Caco-2 (cell line): ENCODE data around the gene CCL13. TPM values are rescaled to one million over a fixed set of nuclear protein-coding genes. Genes with fewer than 3 reads are reported as not detected.

Experiments used
- Bru-seq: library from RNA; stranded (reverse); fragments of 400-500 nt; gene quantifications from one replicate; lab custom pipeline; 2021; lab: Mats Ljungman, UMichigan
- BruChase-seq, 2 experiments: library from RNA; stranded (reverse); fragments of 400-500 nt; gene quantifications; one replicate each; lab custom pipeline; 2021; lab: Mats Ljungman, UMichigan
- BruUV-seq: library from RNA; stranded (reverse); fragments of 400-500 nt; replicated peaks from 2 replicates; lab custom pipeline; 2021; lab: Mats Ljungman, UMichigan
- CTCF ChIA-PET: fragments of 300-600 bp; sonication (Branson Sonifier 250); formaldehyde crosslinking; loops from one replicate; lab custom pipeline; 2022; ENCODE audit warnings: antibody characterized with exemption; lab: Charles Lee
- POLR2A ChIA-PET: fragments of 300-600 bp; sonication (Branson Sonifier 250); formaldehyde crosslinking; loops from one replicate; lab custom pipeline; 2022; ENCODE audit warnings: antibody characterized with exemption; lab: Charles Lee
- DNase-seq, 2 experiments: peaks; one replicate each; pipeline versions ENCODE4 v3.0.0 to v3.0.0-alpha.2; 2020 to 2022
- H3K27me3 ChIP-seq: replicated peaks from 2 replicates; pipeline ENCODE4 v1.6.0; 2011; ENCODE audit warnings: low read length; ENCODE audit not compliant: control insufficient read depth, insufficient read depth
- H3K36me3 ChIP-seq: 2 replicates; pipeline ENCODE4 v1.5.1; 2011; ENCODE audit warnings: low read length; ENCODE audit not compliant: control insufficient read depth, insufficient read depth
- H3K4me1 ChIP-seq: fragments of 250-450 bp; sonication (Bioruptor Pico); 2 replicates; pipeline ENCODE4 v1.5.1; 2020; ENCODE audit warnings: mild to moderate bottlenecking
- H3K4me3 ChIP-seq: 2 replicates; pipeline ENCODE4 v1.5.1; 2011; ENCODE audit warnings: low read depth, mild to moderate bottlenecking, control low read depth, low read length
- H3K9me3 ChIP-seq: fragments of 250-450 bp; sonication (Bioruptor Pico); 2 replicates; pipeline ENCODE4 v1.5.1; 2020; ENCODE audit warnings: mild to moderate bottlenecking, moderate library complexity
- H3K27ac Mint-ChIP-seq: one replicate; pipeline ENCODE4 v1.8.0; 2022; ENCODE audit warnings: mixed read lengths; ENCODE audit not compliant: unreplicated experiment
- H3K27me3 Mint-ChIP-seq: one replicate; pipeline ENCODE4 v1.8.0; 2022; ENCODE audit warnings: mixed read lengths; ENCODE audit not compliant: insufficient read depth, unreplicated experiment
- H3K36me3 Mint-ChIP-seq: one replicate; pipeline ENCODE4 v1.8.0; 2022; ENCODE audit warnings: mild to moderate bottlenecking, mixed read lengths; ENCODE audit not compliant: insufficient read depth, unreplicated experiment
- H3K4me1 Mint-ChIP-seq: one replicate; pipeline ENCODE4 v1.8.0; 2022; ENCODE audit warnings: low read depth, mixed read lengths; ENCODE audit not compliant: unreplicated experiment
- H3K4me3 Mint-ChIP-seq: one replicate; pipeline ENCODE4 v1.8.0; 2022; ENCODE audit warnings: mild to moderate bottlenecking, moderate library complexity, mixed read lengths; ENCODE audit not compliant: unreplicated experiment
- H3K9me3 Mint-ChIP-seq: one replicate; pipeline ENCODE4 v1.8.0; 2022; ENCODE audit warnings: mixed read lengths; ENCODE audit not compliant: unreplicated experiment
- CTCF ChIP-seq, 2 experiments: fragments of 200-600 bp in 1 of 2; IDR thresholded peaks; 1 replicate in 1 of 2; 2 replicates in 1 of 2; pipeline versions ENCODE4 v1.5.1 to v1.8.0; 2011 to 2022; ENCODE audit warnings: antibody characterized with exemption in 1 of 2, control low read depth in 1 of 2, inconsistent platforms in 1 of 2, low read depth in 1 of 2, low read length in 1 of 2, mild to moderate bottlenecking in 1 of 2, moderate library complexity in 1 of 2; ENCODE audit not compliant: insufficient read depth in 1 of 2, severe bottlenecking in 1 of 2, unreplicated experiment in 1 of 2
- intact Hi-C: fragments of 100-400 bp; cut with micrococcal nuclease; formaldehyde crosslinking; loops from one replicate; pipeline ENCODE4 v1.10.0; 2022; ENCODE audit not compliant: unreplicated experiment
- long read RNA-seq: library from polyadenylated mRNA; stranded (forward); transcript quantifications from one replicate; pipeline ENCODE4 v2.0.0, GENCODE V29; 2022
- total RNA-seq: library from RNA; stranded (reverse); gene quantifications from 2 replicates; pipeline ENCODE4 v1.2.3, GENCODE V29; 2022

Gene CCL13
- not detected in 2 replicates for total RNA-seq
- Bru-seq, nascent RNA, result not detected
- BruChase-seq, experiment 1, labeled RNA remaining after a 2-hour chase, result not detected
- BruChase-seq, experiment 2, labeled RNA remaining after a 6-hour chase, result not detected
- long read RNA-seq, result 0 reads

- POLR2A ChIA-PET, result no interaction called here
- Histone ChIP-seq H3K36me3 (no peaks in the 10 kb centered on the region), H3K9me3 (no peaks in the 10 kb centered on the region), H3K4me1 (peaks cover 10% of the 10 kb centered on the region; the same call in 1 of the 2 replicates), H3K27me3 (no peaks in the 10 kb centered on the region), H3K4me3 (no peak within 1 kb of the TSS)
- H3K27me3 Mint-ChIP-seq, result no peaks in the 10 kb centered on the region
- no peak for TF ChIP-seq CTCF (IDR thresholded peaks at IDR 0.05; ENCODE audit: insufficient read depth in 1 of 2, low read depth in 1 of 2, low read length in 1 of 2, severe bottlenecking in 1 of 2, unreplicated experiment in 1 of 2)
- H3K36me3 Mint-ChIP-seq, result no peaks in the 10 kb centered on the region
- CTCF ChIA-PET, result interaction anchor here (0.9 kb wide), 1 partner anchor 156 kb away, joined by 3 read pairs; no protein-coding TSS in a partner anchor
- no peak within 1 kb of the TSS for H3K4me3 Mint-ChIP-seq
- no TSS peak for BruUV-seq
- DNase-seq, result no peak
- H3K9me3 Mint-ChIP-seq, result no peaks in the 10 kb centered on the region
- peaks cover 5% of the 10 kb centered on the region for H3K4me1 Mint-ChIP-seq
- intact Hi-C loops, result no loop called here
- H3K27ac Mint-ChIP-seq, result no peak within 1 kb of the TSS
Observed at GRCh38 chr17:34356194-34356593, at the start of gene CCL13. Gene CCL13 (plus strand): TSS chr17:34356480. CDS start chr17:34356527, 47 bp downstream.

GRCh38 chr17:34307110-34307509 lies 49.2 kb upstream of the CCL13 start:
- H3K36me3 Mint-ChIP-seq, result no peaks in the 10 kb centered on the region
- H3K4me3 ChIP-seq, result no peak overlapping the region
- no peak overlapping the region for H3K4me3 Mint-ChIP-seq
- ChIA-PET POLR2A (no interaction called here), CTCF (interaction anchor here (1.2 to 1.7 kb wide), 2 partner anchors 54 to 107 kb away, joined by 5 to 14 read pairs; no protein-coding TSS in a partner anchor)
- H3K27me3 ChIP-seq, result no peaks in the 10 kb centered on the region; the same call in none of the 2 replicates
- no peak overlapping the region for H3K27ac Mint-ChIP-seq
- H3K4me1 ChIP-seq, result no peaks in the 10 kb centered on the region
- intact Hi-C loops, result loop anchor here (2.0 kb wide), 1 partner anchor 106 kb away; no protein-coding TSS in a partner anchor
- no peak for TF ChIP-seq CTCF (IDR thresholded peaks at IDR 0.05; ENCODE audit: insufficient read depth in 1 of 2, low read depth in 1 of 2, low read length in 1 of 2, severe bottlenecking in 1 of 2, unreplicated experiment in 1 of 2)
- H3K9me3 Mint-ChIP-seq, result no peaks in the 10 kb centered on the region
- no peaks in the 10 kb centered on the region for H3K4me1 Mint-ChIP-seq
- no peaks in the 10 kb centered on the region for H3K36me3 ChIP-seq
- no peaks in the 10 kb centered on the region for H3K27me3 Mint-ChIP-seq
- no TSS peak for BruUV-seq
- H3K9me3 ChIP-seq, result no peaks in the 10 kb centered on the region
- no peak for DNase-seq

- Mint-ChIP-seq H3K4me3 (no peak overlapping the region), H3K9me3 (no peaks in the 10 kb centered on the region), H3K27me3 (no peaks in the 10 kb centered on the region), H3K36me3 (no peaks in the 10 kb centered on the region), H3K27ac (no peak overlapping the region), H3K4me1 (no peaks in the 10 kb centered on the region)
- H3K27me3 ChIP-seq, result no peaks in the 10 kb centered on the region; the same call in none of the 2 replicates
- H3K36me3 ChIP-seq, result no peaks in the 10 kb centered on the region
- ChIA-PET POLR2A (no interaction called here), CTCF (no interaction called here)
- no peak for TF ChIP-seq CTCF (IDR thresholded peaks at IDR 0.05; ENCODE audit: insufficient read depth in 1 of 2, low read depth in 1 of 2, low read length in 1 of 2, severe bottlenecking in 1 of 2, unreplicated experiment in 1 of 2)
- H3K4me1 ChIP-seq, result no peaks in the 10 kb centered on the region
- H3K4me3 ChIP-seq, result no peak overlapping the region
- no TSS peak for BruUV-seq
- intact Hi-C loops, result no loop called here
- H3K9me3 ChIP-seq, result no peaks in the 10 kb centered on the region
- no peak for DNase-seq
Observed at GRCh38 chr17:34308371-34308770, 47.9 kb upstream of the CCL13 start.
